Measurements from ENCODE around the gene PLCH2. TPM values are rescaled to one million over a fixed set of nuclear protein-coding genes. Genes with fewer than 3 reads are reported as not detected.

Gene PLCH2
- total RNA-seq, 1 experiment from 2014 or later = 0.27 TPM

DNA sequence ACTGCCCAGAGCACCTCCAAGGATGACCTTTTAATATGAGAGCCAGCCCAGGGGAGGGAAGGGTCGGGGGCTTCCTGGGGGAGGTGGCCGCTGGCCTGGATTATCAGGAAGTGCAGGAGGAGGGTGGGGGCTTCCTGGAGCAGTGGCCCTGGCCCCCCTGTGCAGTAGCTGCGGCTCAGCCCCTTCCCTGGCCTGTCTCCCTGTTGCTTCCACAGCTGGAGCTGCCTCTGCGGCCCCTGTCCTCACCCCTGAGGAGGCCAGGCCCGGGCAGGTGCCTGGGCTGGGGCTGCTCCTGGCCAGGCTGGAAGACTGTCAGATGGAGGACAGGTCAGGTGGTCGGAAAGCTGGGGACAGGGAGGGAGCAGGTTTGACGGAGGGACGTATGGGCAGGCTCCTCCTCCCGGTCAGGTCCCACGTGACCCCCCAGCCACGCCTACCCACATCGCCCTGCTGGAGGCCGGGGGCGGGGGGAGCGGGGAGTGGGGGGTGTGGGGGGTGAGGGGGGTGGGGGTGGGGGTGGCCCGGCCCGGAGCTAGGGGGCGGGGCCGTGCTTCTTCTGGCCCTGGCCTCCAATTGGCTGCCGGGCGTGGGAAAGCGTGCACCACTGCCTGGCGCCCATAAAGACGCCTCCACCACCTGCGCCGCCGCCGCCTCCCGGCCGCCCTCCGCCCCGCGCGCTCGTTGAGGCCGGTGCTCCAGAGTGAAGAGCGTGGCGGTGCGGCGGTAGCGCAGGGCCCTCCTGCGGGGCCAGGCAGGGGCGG, 69.8 kb downstream of the PLCH2 start:
- intact Hi-C loops (cut with micrococcal nuclease; ENCODE audit: unreplicated experiment) = loop anchor here (1.0 kb wide), 1 partner anchor 20 kb away; the partner anchor contains the start of gene PANK4
- H3K9me3 Mint-ChIP-seq (ENCODE audit: unreplicated experiment) = no peaks in the 10 kb centered on the region
- no peaks in the 10 kb centered on the region for H3K27me3 Mint-ChIP-seq (ENCODE audit: insufficient read depth, unreplicated experiment)
- ChIA-PET POLR2A (interaction anchor here (0.7 to 1.1 kb wide), 4 partner anchors 20 to 154 kb away, joined by 3 to 4 read pairs (median 4); partner anchors contain the start of genes MORN1, PANK4, PEX10 and RER1), CTCF (interaction anchor here (0.8 to 1.3 kb wide), 5 partner anchors 14 to 133 kb away, joined by 3 to 8 read pairs (median 3); partner anchors contain the start of gene PEX10)
- no peak for TF ChIP-seq CTCF (IDR thresholded peaks at IDR 0.05; ENCODE audit: insufficient read depth in 1 of 2, low read depth in 1 of 2, low read length in 1 of 2, severe bottlenecking in 1 of 2, unreplicated experiment in 1 of 2)
- H3K36me3 Mint-ChIP-seq (ENCODE audit: insufficient read depth, unreplicated experiment) = peaks cover 6% of the 10 kb centered on the region
- no TSS peak for BruUV-seq (replicated peaks)
- Histone ChIP-seq H3K36me3 (ENCODE audit: control insufficient read depth, insufficient read depth, low read length) (no peaks in the 10 kb centered on the region), H3K27me3 (replicated peaks; ENCODE audit: control insufficient read depth, insufficient read depth, low read length) (no peaks in the 10 kb centered on the region), H3K4me1 (peaks cover 8% of the 10 kb centered on the region), H3K9me3 (no peaks in the 10 kb centered on the region), H3K4me3 (ENCODE audit: low read depth, low read length) (peak overlapping the region; percentile 65)
- peak overlapping the region; percentile 85 for H3K4me3 Mint-ChIP-seq (ENCODE audit: unreplicated experiment)
- no peaks in the 10 kb centered on the region for H3K4me1 Mint-ChIP-seq (ENCODE audit: low read depth, unreplicated experiment)
- DNase-seq = peak; percentile 90 to 91
- H3K27ac Mint-ChIP-seq (ENCODE audit: unreplicated experiment) = no peak overlapping the region

GRCh38 chr1:2546515-2547209, 70.6 kb downstream of the PLCH2 start:
- no peaks in the 10 kb centered on the region for H3K4me1 Mint-ChIP-seq (ENCODE audit: low read depth, unreplicated experiment)
- H3K9me3 Mint-ChIP-seq (ENCODE audit: unreplicated experiment) = no peaks in the 10 kb centered on the region
- BruUV-seq (replicated peaks) = TSS peak; percentile 61
- Histone ChIP-seq H3K36me3 (ENCODE audit: control insufficient read depth, insufficient read depth, low read length) (no peaks in the 10 kb centered on the region), H3K4me3 (ENCODE audit: low read depth, low read length) (peak overlapping the region; percentile 65), H3K9me3 (no peaks in the 10 kb centered on the region), H3K4me1 (peaks cover 8% of the 10 kb centered on the region), H3K27me3 (replicated peaks; ENCODE audit: control insufficient read depth, insufficient read depth, low read length) (no peaks in the 10 kb centered on the region)
- ChIA-PET CTCF (interaction anchor here (0.8 to 1.4 kb wide), 7 partner anchors 14 to 133 kb away, joined by 3 to 8 read pairs (median 3); partner anchors contain the start of genes PANK4 and PEX10), POLR2A (interaction anchor here (0.6 to 1.1 kb wide), 5 partner anchors 20 to 155 kb away, joined by 3 to 8 read pairs (median 4); partner anchors contain the start of genes MORN1, PANK4, PEX10 and RER1)
- no peaks in the 10 kb centered on the region for H3K27me3 Mint-ChIP-seq (ENCODE audit: insufficient read depth, unreplicated experiment)
- TF ChIP-seq CTCF (IDR thresholded peaks at IDR 0.05; ENCODE audit: insufficient read depth in 1 of 2, low read depth in 1 of 2, low read length in 1 of 2, severe bottlenecking in 1 of 2, unreplicated experiment in 1 of 2) = no peak
- intact Hi-C loops (cut with micrococcal nuclease; ENCODE audit: unreplicated experiment) = loop anchor here (1.0 kb wide), 1 partner anchor 20 kb away; the partner anchor contains the start of gene PANK4
- peak overlapping the region; percentile 85 for H3K4me3 Mint-ChIP-seq (ENCODE audit: unreplicated experiment)
- peaks cover 6% of the 10 kb centered on the region for H3K36me3 Mint-ChIP-seq (ENCODE audit: insufficient read depth, unreplicated experiment)
- DNase-seq = peak; percentile 67 to 76
- no peak overlapping the region for H3K27ac Mint-ChIP-seq (ENCODE audit: unreplicated experiment)
